Measurements from ENCODE around the gene TANC1.
A peak's percentile ranks its signal among the peaks of the same experiment; 100 is the strongest.
"Not testable (repeated sequence)": the region's sequence is repeated elsewhere in the genome, so short reads cannot be mapped to it uniquely, and the experiment has no call there.

Gene TANC1

GRCh38 chr2:159032580-159032979, 64.1 kb downstream of the TANC1 start:
- DNase-seq, result no peak

DNA sequence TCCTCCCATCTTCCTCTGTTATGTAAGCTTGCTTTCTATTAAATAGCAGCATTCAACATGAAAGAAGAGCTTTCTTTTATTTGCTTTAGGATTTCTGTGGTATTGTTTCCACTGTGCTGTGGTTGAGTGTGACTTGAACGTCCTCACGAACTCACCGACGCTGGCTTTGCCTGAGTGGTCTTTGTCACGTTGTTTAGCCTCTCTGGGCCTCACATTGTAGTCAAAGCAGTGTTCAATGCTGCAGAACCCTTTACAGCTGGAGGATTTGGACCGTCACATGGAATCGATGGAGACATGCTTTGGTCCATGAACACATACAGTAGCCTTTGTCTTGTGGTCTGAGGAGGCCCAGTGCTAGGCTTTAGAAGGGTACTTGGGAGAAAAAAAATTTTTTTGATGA, 66.3 kb downstream of the TANC1 start:
- DNase-seq, result no peak

DNA sequence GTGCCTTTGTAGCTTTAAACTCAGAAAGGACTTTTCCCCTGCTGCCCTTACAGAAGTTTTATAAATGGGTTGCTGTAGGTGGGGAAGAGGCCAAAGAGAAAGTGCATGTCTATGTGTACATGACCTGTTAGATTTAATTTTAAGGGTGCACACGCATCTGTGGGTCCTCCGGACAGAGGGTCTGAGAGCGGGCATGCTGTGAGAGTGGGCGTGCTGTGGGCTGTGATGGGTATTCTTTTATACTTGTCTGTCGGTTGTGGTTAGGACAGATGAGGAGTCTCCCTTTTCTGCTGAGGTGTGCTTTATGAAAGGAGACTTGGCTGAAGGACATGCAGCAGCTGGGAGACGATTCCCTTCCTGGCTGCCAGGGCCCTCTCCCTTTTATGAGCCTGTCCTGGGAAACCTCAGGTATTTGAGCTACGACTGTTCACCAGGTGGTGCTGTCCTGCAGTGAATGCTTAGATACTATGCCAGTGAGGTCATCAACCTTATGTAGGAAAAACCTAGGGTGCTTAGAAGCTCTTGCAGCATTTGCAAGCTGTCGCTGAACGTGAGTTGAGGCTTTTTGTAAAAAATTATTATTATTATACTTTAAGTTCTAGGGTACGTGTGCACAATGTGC, 67.5 kb downstream of the TANC1 start:
- peak; percentile 8 for DNase-seq

DNA sequence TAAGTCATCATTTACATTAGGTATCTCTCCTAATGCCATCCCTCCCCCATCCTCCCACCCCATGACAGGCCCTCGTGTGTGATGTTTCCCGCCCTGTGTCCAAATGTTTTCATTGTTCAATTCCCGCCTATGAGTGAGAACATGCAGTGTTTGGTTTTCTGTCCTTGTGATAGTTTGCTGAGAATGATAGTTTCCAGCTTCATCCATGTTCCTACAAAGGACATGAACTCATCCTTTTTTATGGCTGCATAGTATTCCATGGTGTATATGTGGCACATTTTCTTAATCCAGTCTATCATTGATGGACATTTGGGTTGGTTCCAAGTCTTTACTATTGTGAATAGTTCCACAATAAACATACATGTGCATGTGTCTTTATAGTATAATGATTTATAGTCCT, 68.0 kb downstream of the TANC1 start:
- DNase-seq, result not testable (repeated sequence)

DNA sequence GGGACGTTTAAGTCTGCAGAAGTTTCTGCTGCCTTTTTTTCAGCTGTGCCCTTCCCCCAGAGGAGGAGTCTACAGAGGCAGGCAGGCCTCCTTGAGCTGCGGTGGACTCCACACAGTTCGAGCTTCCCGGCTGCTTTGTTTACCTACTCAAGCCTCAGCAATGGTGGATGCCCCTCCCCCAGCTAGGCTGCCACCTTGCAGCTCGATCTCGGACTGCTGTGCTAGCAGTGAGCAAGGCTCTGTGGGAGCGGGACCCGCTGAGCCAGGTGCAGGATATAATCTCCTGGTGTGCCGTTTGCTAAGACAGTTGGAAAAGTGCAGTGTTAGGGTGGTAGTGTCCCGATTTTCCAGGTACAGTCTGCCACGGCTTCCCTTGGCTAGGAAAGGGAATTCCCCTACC, 72.9 kb downstream of the TANC1 start:
- not testable (repeated sequence) for DNase-seq

GRCh38 chr2:159042115-159042850, 73.8 kb downstream of the TANC1 start:
- DNase-seq, result no peak

GRCh38 chr2:159043710-159044109, 75.3 kb downstream of the TANC1 start:
- no peak for DNase-seq

DNA sequence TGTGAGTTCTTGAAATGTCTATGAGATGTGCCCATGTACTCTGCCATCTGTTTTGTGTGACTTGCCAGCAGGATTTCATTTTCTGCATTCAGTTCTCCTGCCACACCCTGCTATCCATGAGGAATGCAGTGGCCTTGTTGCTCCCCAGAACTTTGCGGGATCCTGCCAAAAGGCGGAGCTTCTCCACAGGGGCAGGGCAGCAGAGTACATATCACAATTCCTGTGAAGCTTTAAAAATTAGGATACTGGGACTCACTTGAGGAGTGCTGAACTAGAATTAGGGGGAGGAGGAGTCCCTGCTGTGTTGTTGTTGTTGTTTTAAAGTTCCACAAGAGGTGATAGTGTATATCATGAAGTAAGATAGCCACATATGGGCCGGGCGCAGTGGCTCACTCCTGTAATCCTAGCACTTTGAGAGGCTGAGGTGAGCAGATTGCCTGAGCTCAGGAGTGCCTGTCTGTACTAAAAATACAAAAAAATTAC, 76.4 kb downstream of the TANC1 start:
- no peak for DNase-seq

DNA sequence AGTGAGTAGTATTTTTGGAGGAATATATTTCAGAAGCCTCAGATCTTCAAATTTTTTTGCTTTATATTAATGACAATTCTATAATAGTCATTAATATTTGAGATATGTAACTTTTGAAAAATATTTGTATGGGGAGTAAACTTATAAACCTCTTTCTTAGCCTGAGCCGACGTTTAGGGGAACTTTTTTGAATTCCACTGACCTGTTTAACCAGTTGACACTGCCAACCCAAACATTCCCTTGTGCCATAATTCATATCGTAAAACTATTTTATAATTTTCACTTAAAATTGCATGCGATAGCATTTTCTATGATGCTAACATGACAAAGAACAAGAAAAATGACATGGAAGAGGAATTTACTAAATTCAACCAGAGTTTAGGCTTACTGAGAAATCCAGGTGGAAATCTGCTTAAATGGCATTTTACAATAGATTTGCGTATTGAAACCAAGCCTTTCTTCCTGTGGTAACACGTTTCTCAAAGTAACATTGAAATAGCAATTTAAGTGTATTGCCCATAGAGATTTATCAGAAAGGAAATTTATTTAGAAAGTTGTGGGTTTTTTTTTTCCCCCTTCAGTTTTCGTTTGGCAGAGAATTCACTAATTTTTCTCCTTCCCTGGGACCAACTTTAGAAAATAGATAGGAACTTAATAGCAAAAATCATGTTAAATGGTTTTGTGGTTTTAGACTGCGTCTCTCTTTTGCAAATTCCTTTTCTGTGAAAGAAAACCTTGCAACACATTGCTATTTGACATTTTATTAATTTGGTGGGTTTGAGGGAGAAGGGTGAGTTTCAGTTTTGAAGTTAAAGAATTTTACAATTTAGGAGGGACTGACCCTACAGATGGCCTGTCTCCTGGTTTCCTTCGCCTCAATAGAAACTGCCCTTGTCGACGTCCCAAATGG, 77.4 kb downstream of the TANC1 start:
- DNase-seq, result no peak

DNA sequence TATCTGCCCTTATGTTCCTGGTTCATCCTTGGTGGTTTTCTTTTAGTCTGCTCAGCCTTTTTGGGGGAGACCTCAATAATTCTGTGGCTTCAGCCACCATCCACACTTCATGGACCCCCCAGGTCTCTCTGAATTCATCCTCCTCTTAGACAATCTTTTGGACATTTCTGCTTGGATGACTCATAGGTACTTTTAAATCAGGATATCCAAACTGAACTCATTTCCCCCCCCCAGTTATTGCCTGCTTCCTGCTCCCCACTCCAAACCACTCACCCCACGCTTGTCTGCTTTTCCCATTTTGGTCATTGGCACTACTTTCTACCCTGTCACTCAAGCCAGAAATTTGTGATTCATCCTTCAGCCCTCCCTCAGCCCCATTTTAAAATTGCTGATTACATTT, 78.5 kb downstream of the TANC1 start:
- DNase-seq, result no peak

- no peak for DNase-seq
Measured at GRCh38 chr2:159050426-159050825, 82.0 kb downstream of the TANC1 start.

GRCh38 chr2:159051133-159051532, 82.7 kb downstream of the TANC1 start:
- no peak for DNase-seq

DNA sequence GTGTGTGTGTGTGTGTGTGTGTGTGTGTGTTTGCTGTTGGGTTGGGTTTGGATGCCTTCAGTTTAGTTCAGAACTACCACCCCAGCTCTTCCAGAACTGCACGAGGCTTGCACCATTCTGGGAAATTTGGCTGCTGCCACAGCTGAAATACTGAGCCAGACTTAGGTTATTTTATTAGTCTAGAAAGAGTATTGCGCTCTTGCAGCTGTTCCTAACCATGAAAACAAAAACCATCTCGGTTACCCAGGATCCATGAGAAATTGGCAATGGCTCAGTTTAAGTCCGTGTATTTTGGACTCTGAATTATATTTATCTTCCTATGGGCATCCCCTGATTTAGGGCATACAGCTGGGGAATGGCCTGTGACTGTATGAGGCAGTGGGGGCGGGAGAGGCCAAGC, 83.2 kb downstream of the TANC1 start:
- no peak for DNase-seq

- DNase-seq, result no peak
Measured at GRCh38 chr2:159052157-159052601, 83.7 kb downstream of the TANC1 start.

GRCh38 chr2:159053161-159054031, 85.0 kb downstream of the TANC1 start:
- no peak for DNase-seq

DNA sequence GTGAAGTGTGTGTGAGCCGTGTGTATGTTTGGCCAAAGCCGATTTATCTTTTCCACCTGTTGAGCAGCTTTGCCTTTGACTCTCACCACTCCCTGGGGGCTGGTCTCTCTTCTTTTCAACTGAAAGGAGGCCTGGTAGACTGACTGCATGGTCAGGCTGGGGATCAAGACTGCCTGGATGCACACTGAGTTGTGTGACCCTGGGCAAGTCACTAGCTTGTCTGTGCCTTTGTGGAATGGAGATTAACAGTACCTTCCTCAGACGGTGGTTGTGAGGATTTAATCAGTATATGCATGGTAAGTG, 85.5 kb downstream of the TANC1 start:
- DNase-seq, result no peak

DNA sequence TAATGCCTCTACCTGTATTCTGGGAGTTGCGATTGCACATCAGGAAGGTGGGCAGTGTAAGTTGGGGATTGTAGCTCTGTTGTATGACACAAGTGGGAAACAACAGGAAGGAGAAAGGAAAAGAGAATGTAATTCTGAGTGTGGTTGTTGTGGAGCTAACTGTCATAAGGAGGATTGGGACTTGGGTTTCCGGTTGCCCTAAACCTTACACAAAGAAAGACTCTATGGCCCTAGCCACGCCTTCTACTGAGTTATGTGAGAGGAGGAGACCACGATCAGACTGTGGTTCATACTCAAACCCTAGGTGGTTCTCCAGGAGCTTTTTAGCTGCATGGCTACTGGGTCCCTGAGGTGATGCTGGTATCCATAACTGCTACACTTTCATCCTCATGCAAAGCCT, 86.5 kb downstream of the TANC1 start:
- DNase-seq, result no peak

- no peak for DNase-seq
Measured at GRCh38 chr2:159060518-159060917, 92.1 kb downstream of the TANC1 start.

DNA sequence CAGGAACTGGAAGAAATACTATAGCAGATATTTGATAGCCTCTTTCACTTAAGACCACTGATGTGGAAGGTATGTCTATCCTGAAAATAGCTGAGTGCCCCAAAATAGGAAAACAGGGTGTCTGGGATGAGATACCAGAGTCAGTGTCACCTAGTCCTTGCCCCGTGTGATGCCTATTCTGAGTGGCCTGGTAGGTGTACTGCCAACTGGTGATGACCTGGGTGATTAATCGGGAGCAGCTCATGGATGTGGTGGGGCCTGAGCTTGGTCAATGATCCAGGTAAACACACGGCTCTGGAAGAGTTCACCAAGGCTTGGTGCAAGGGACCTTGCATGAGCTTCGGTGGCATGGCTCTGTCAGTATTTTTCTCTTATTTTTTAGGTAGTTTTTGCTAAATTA, 95.2 kb downstream of the TANC1 start:
- DNase-seq, result no peak

GRCh38 chr2:159064446-159065301, 96.2 kb downstream of the TANC1 start:
- DNase-seq, result no peak

GRCh38 chr2:159065313-159065712, 96.9 kb downstream of the TANC1 start:
- no peak for DNase-seq

GRCh38 chr2:159065891-159066290, 97.5 kb downstream of the TANC1 start:
- DNase-seq, result no peak

Measured in central memory CD4-positive, alpha-beta T cell (primary cell).